Activated CD4-positive, CD25-positive, alpha-beta regulatory T cell treated with anti-CD3 and anti-CD28 coated beads, Interleukin-2, amount 50 U/mL, for 24 hours (primary cell): ENCODE measurements around the gene MUC5AC.
"Not testable (repeated sequence)": the region's sequence is repeated elsewhere in the genome, so short reads cannot be mapped to it uniquely, and the experiment has no call there.

Experiments
- ATAC-seq, 2 donors: fragments of 150-1000 bp; cut with Tn5 transposase; one replicate each; pipeline ENCODE4 v1.10.0; 2021; ENCODE audit warnings: mild to moderate bottlenecking in 1 of 2, moderate library complexity in 1 of 2

The MUC5AC gene

GRCh38 chr11:1157645-1158591, at the start of gene MUC5AC:
Gene MUC5AC, plus strand, starts transcription at chr11:1157953. Its CDS starts 47 bp downstream, at chr11:1158000.
- ATAC-seq, result no peak

DNA sequence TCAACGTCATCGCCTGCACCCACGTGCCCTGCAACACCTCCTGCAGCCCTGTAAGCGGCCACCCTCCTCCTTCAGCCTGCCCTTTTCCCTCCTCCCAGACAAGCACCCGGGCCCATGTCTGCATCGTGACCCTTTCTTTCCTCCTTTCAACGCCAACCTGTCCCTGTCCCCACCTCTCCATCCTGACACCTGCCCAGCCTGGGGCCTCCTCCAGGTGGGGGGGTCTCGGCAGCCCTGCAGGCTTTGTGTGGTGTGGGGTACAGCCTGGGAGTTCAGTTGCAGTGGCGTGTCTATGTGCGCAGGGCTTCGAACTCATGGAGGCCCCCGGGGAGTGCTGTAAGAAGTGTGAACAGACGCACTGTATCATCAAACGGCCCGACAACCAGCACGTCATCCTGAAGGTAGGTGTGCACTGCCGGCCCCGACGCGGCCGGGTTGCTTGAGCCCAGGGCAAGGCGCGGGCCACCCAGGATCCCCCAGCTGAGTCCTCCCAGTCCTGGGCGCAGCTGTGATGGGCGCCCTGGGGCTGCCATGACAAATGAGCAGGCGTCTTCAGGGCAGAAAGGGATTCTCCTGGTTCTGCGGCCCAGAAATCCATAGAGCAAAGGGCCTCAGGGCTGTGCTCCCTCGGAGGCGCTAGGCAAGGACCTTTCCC, 49.4 kb upstream of the MUC5AC start:
- no peak for ATAC-seq

DNA sequence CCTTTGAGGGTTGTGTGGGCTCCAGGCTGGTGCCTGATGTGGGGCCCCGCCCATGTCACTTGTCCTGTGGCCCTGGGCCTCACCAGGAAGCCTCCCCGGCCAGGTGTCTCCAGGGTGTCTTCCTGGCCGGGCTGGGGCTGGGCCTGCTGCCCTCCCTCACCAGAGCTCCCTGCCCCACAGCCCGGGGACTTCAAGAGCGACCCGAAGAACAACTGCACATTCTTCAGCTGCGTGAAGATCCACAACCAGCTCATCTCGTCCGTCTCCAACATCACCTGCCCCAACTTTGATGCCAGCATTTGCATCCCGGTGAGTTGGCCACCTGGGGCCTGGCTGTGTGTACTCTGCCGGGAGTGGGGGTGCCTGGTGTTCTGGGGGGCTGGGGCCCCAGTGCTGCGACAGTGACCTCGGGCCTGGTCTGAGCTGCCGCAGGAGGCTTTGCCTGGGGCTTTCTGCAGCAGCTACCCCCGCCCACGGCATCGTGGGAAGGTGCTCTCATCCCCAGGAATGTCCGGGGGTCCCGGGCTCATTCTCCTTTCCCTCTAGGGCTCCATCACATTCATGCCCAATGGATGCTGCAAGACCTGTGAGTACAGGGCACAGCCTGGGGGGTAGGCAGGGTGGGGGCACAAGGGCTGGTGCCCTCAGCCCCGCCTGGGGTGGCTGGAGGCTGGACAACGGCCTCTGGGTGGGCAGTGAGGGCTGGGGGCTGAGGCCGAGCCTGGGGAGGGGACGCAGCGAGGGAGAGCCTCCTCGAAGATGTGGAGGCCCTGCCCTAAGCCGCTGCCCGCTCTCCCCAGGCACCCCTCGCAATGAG, 48.4 kb upstream of the MUC5AC start:
- ATAC-seq, result no peak

- ATAC-seq, result no peak
These were observed 47.6 kb upstream of the MUC5AC start for GRCh38 chr11:1109918-1110705.

DNA sequence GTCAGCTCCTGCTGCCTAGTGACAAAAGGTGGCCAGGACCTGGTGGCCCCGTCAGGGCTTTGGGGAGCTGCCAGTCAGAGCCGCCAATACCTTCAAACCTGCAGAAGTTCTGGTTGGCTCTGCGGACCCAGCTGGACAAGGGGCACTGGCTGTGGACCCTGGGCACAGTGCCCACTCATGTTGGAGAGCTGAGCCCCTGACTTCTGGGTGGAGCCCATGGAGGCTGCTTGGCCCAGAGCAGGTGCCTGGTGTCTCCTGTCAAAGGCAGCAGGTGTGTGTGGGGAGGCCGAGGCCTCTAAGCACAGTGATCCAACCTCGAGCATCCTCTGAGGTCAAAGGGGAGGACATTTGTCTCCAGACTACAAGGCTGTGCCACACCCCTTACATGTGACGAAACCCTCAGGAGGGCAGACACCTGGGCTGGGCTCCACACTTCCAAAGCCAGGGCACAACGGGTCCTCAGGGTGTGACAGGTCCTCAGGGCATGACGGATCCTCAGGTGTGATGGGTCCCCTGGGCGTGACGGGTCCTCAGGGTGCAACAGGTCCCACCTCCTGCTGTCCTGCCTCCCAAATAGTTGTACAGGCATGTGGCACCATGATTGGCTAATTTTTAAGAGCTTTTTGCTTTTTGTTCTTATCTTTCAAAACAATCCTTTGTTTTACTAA, 46.1 kb upstream of the MUC5AC start:
- ATAC-seq, result no peak

DNA sequence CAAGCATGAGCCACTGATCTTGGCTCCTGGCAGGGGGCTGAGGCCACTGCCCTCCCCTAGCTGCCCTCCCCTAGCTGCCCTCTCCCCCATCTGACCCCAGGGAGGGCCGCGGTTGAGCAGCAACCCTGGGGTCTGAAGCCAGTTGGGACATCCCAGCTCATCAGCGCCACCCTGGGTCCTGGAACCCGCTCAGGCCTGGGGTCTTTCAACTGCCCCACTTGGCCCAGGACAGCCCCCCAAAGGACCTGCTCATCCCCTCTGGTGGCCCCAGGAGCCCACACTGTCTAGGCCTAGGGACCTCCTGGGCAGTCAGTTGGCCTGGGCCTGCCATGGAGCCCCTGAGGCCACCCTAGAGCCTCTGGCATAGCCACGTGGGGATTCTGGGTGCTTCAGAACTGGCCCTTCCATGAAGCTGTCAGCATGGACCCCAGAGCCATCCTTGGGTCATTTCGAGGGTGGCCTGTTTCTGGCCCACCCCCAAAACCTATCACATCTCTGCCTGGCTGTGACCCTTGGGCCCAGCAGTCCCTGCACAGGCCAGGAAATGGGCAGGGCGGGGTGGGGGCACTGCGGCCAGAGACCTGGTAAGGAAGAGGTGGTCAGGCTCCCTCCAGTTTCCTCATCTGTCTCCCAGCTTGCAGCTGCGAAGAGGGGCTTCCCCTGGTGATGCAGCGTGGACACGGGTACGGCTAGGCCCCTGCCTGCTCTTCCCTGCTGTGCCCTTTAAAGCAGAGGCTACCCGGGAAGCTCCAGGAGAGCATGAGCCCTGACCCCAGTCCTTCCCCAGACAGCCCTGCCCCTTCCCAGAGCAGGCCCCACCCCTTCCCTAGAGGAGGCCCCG, 45.2 kb upstream of the MUC5AC start:
- no peak for ATAC-seq

- no peak for ATAC-seq
These were observed 44.1 kb upstream of the MUC5AC start for GRCh38 chr11:1113405-1114201.

DNA sequence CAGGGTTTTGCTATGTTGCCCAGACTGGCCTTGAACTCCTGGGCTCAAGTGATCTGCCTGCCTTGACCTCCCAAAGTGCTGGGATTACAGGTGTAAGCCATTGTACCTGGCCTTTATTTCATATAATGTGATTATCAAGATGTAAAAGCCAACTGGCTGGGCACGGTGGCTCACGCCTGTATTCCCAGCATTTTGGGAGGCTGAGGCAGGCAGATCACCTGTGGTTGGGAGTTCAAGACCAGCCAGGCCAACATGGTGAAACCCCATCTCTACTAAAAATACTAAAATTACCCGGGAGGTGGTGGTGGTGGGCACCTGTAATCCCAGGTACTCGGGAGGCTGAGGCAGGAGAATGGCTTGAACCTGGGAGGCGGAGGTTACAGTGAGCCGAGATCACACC, 42.5 kb upstream of the MUC5AC start:
- not testable (repeated sequence) for ATAC-seq

GRCh38 chr11:1116104-1116503, 41.6 kb upstream of the MUC5AC start:
- no peak for ATAC-seq

GRCh38 chr11:1116666-1117390, 40.9 kb upstream of the MUC5AC start:
- no peak for ATAC-seq

DNA sequence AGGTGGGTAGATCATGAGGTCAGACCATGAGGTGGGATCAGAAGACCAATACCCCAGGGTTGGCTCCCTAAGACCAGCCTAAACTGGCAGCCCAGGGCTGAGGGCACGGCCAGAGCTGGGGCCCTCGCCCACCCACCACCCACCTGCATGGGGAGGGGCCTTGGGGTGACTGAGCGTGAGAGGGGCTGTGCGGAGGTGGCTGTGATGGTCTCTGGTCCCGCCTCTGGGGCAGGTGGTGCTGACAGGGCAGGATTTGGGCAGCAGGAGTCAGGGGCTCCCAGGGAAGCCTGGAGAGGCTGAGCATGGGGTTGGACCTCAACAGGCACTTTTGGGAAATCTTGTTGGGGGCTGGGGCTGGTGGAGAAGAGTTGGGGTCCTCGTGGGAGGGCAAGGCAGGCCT, 39.8 kb upstream of the MUC5AC start:
- ATAC-seq, result no peak

DNA sequence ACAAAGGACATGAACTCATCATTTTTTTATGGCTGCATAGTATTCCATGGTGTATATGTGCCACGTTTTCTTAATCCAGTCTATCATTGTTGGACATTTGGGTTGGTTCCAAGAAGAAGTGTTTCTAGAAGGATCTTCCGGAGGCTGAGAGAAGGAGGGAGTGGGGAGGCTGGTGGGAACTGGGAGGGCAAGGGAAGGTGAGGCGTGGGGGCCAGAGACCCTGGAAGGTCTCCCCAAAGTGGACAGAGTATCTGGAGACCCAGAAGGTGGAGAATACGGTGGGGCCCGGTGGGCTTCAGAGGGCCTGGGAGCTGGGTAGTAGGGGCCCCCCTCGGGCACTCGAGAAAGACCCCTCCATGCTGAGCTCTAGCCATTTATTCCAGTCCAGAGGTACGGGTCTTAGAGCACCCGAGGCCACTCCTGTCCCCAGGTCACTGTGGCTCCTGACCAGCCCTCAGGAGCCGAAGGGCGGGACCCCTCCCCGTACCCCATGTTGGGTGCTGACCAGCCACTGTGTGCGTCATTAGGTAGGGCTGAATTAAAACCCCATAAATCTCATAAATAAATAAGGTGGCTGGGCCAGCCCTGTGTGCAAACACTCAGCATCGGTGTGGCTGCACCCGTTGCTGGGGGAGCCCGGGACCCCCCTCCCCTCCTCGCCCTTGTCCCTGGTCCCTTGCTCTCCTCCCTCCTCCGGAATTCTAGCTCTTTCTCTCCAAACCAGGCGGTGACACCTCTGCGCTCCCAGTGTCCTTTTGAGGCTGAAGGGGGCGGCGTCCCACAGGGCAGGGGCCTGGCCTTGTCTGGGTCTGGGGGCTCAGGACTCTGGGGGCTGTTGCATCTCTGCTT, 38.8 kb upstream of the MUC5AC start:
- no peak for ATAC-seq

DNA sequence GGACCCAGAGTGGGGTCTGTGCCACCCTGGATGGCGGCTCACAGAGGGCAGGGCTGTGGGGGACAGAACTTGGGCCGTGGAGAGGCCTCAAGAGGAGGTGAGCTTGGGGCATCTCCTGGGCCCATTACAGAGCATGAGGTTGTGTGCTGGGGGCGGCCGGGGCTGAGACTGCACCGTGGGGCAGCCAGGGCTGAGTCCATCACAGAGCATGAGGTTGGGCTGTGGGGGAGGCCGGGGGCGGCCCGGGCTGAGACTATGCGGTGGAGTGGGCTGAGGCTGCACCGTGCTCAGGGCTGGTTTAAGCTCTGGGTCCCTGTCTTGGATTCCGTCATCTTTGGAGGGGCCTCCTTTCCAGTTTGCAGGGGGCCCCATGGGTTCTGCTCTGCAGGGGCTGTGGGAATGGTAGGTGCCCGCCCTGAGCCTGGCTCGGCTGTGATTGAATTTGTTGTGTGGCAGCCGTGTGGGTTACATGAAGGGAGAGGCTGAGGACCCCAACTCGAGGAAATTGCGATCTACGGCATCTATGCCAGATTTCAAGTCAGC, 38.1 kb upstream of the MUC5AC start:
- no peak for ATAC-seq

- ATAC-seq, result no peak
These were observed 37.0 kb upstream of the MUC5AC start for GRCh38 chr11:1120532-1121330.

DNA sequence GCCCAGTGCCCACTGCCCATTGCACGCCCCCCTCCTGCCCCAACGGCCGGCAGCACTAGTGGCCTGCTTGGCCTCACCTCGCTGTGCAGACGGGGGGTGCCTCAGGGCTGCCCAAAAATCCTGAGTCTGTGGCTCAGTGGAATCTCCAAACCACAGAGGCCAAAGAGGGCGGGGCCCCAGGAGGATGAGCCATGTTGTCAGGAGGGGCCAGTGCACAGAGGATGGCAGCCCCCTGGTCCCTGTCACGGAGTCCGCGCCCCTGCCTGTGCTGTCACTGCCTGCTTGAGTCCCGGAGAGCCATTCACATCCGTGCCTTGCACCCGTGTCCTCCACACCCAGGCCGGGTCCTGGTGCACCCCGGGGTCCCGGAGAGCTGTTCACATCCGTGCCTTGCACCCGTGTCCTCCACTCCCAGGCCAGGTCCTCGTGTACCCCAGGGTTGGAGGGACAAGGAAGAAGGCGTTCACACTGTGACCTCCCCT, 36.4 kb upstream of the MUC5AC start:
- ATAC-seq, result no peak

DNA sequence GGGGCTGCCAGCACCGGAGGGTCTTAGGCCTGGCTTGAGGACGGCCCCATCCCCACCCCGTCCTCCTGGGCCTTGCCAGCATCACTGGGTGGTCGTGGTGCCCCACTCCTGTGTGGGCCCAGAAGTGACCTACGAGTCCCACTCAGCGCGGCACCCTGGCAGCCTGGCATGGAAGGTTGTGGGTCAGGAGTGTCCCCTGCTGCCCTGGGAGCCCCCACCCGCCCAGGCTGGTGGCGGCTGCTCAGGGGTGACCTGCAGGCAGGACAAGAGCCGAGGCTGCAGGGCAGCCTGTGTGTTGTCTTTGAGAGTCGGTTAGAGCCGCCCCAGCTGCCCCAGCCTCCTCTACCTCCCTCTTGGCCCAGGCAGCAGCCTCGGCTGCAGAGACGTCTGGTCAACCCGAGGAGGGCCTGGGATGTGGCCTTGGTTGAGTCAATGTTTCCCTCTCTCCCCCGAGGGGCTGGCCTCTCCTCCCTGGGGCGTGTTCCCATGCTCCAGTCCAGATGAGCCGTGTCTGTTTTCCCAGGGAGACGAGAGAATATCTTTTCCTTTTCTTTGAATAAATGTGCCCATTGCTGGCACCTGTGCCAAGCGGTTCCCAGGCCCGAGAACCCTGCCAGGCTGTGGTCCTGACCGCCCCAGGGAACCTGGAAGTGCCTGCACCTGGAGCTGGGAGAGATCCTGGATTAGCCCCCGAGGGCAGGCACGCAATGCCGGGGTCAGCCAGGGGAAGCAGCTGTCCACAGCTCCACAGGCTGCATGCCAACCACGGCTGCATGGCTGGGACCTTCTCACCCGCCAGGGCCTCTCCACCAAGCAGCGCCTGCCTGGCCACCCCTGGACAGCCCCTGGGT, 35.7 kb upstream of the MUC5AC start:
- no peak for ATAC-seq
